ENCODE results near the gene BCL7A.

The BCL7A gene

GRCh38 chr12:122078141-122079032 is 56.7 kb downstream of the BCL7A start, which contains the start of gene MLXIP:
Gene MLXIP (plus strand): TSS chr12:122078756. CDS start chr12:122078854, 98 bp downstream.
- peaks cover 35% of the 10 kb centered on the region for H3K4me1 ChIP-seq (ENCODE audit: control insufficient read depth, insufficient read depth, low read length)
- no peaks in the 10 kb centered on the region for H3K27me3 ChIP-seq (ENCODE audit: control insufficient read depth, insufficient read depth, low read length)
- H3K4me2 ChIP-seq (ENCODE audit: low read length) = peak within 1 kb of the TSS; percentile 87
- no peaks in the 10 kb centered on the region for H3K9me3 ChIP-seq (replicated peaks; ENCODE audit: low read length)
- peak within 1 kb of the TSS; percentile 87 for H3K9ac ChIP-seq (ENCODE audit: low read depth, low read length)
- H3K36me3 ChIP-seq (ENCODE audit: insufficient read depth, low read length) = no peaks in the 10 kb centered on the region
- H3K4me3 ChIP-seq (ENCODE audit: low read length) = peak within 1 kb of the TSS; percentile 99

- Histone ChIP-seq H3K27me3 (ENCODE audit: control insufficient read depth, insufficient read depth, low read length) (no peaks in the 10 kb centered on the region), H3K4me3 (ENCODE audit: low read length) (peak overlapping the region; percentile 99), H3K9me3 (replicated peaks; ENCODE audit: low read length) (no peaks in the 10 kb centered on the region), H3K9ac (ENCODE audit: low read depth, low read length) (peak overlapping the region; percentile 87), H3K36me3 (ENCODE audit: insufficient read depth, low read length) (peaks cover 5% of the 10 kb centered on the region), H3K4me1 (ENCODE audit: control insufficient read depth, insufficient read depth, low read length) (peaks cover 35% of the 10 kb centered on the region), H3K4me2 (ENCODE audit: low read length) (peak overlapping the region; percentile 87)
Measured at GRCh38 chr12:122079033-122079531, 57.4 kb downstream of the BCL7A start.

GRCh38 chr12:122079532-122080081 is 57.9 kb downstream of the BCL7A start:
- H3K9ac ChIP-seq (ENCODE audit: low read depth, low read length) = peak overlapping the region; percentile 87
- peak overlapping the region; percentile 87 for H3K4me2 ChIP-seq (ENCODE audit: low read length)
- H3K4me1 ChIP-seq (ENCODE audit: control insufficient read depth, insufficient read depth, low read length) = peaks cover 35% of the 10 kb centered on the region
- peak overlapping the region; percentile 99 for H3K4me3 ChIP-seq (ENCODE audit: low read length)
- H3K9me3 ChIP-seq (replicated peaks; ENCODE audit: low read length) = no peaks in the 10 kb centered on the region
- no peaks in the 10 kb centered on the region for H3K27me3 ChIP-seq (ENCODE audit: control insufficient read depth, insufficient read depth, low read length)
- H3K36me3 ChIP-seq (ENCODE audit: insufficient read depth, low read length) = peaks cover 10% of the 10 kb centered on the region

- H3K4me3 ChIP-seq (ENCODE audit: low read length) = peak overlapping the region; percentile 99
- H3K9ac ChIP-seq (ENCODE audit: low read depth, low read length) = peak overlapping the region; percentile 87
- H3K27me3 ChIP-seq (ENCODE audit: control insufficient read depth, insufficient read depth, low read length) = no peaks in the 10 kb centered on the region
- peaks cover 35% of the 10 kb centered on the region for H3K4me1 ChIP-seq (ENCODE audit: control insufficient read depth, insufficient read depth, low read length)
- peaks cover 16% of the 10 kb centered on the region for H3K36me3 ChIP-seq (ENCODE audit: insufficient read depth, low read length)
- H3K9me3 ChIP-seq (replicated peaks; ENCODE audit: low read length) = no peaks in the 10 kb centered on the region
- H3K4me2 ChIP-seq (ENCODE audit: low read length) = peak overlapping the region; percentile 87
Measured at GRCh38 chr12:122080149-122081082, 58.7 kb downstream of the BCL7A start.

GRCh38 chr12:122081083-122081696 is 59.5 kb downstream of the BCL7A start:
- peak overlapping the region; percentile 87 for H3K4me2 ChIP-seq (ENCODE audit: low read length)
- no peaks in the 10 kb centered on the region for H3K9me3 ChIP-seq (replicated peaks; ENCODE audit: low read length)
- peak overlapping the region; percentile 87 for H3K9ac ChIP-seq (ENCODE audit: low read depth, low read length)
- peaks cover 35% of the 10 kb centered on the region for H3K4me1 ChIP-seq (ENCODE audit: control insufficient read depth, insufficient read depth, low read length)
- peak overlapping the region; percentile 99 for H3K4me3 ChIP-seq (ENCODE audit: low read length)
- H3K36me3 ChIP-seq (ENCODE audit: insufficient read depth, low read length) = peaks cover 24% of the 10 kb centered on the region
- H3K27me3 ChIP-seq (ENCODE audit: control insufficient read depth, insufficient read depth, low read length) = no peaks in the 10 kb centered on the region

- H3K4me1 ChIP-seq (ENCODE audit: control insufficient read depth, insufficient read depth, low read length) = peaks cover 38% of the 10 kb centered on the region
- peak overlapping the region; percentile 99 for H3K4me3 ChIP-seq (ENCODE audit: low read length)
- peak overlapping the region; percentile 87 for H3K9ac ChIP-seq (ENCODE audit: low read depth, low read length)
- peak overlapping the region; percentile 87 for H3K4me2 ChIP-seq (ENCODE audit: low read length)
- no peaks in the 10 kb centered on the region for H3K9me3 ChIP-seq (replicated peaks; ENCODE audit: low read length)
- H3K27me3 ChIP-seq (ENCODE audit: control insufficient read depth, insufficient read depth, low read length) = no peaks in the 10 kb centered on the region
- peaks cover 29% of the 10 kb centered on the region for H3K36me3 ChIP-seq (ENCODE audit: insufficient read depth, low read length)
Measured at GRCh38 chr12:122081697-122082221, 60.1 kb downstream of the BCL7A start.

GRCh38 chr12:122082621-122083356 is 61.1 kb downstream of the BCL7A start:
- H3K4me3 ChIP-seq (ENCODE audit: low read length) = peak overlapping the region; percentile 99
- peak overlapping the region; percentile 87 for H3K4me2 ChIP-seq (ENCODE audit: low read length)
- no peaks in the 10 kb centered on the region for H3K27me3 ChIP-seq (ENCODE audit: control insufficient read depth, insufficient read depth, low read length)
- peaks cover 44% of the 10 kb centered on the region for H3K4me1 ChIP-seq (ENCODE audit: control insufficient read depth, insufficient read depth, low read length)
- peaks cover 33% of the 10 kb centered on the region for H3K36me3 ChIP-seq (ENCODE audit: insufficient read depth, low read length)
- no peaks in the 10 kb centered on the region for H3K9me3 ChIP-seq (replicated peaks; ENCODE audit: low read length)
- H3K9ac ChIP-seq (ENCODE audit: low read depth, low read length) = peak overlapping the region; percentile 87

GRCh38 chr12:122084857-122085405 is 63.2 kb downstream of the BCL7A start:
- no peak overlapping the region for H3K9ac ChIP-seq (ENCODE audit: low read depth, low read length)
- H3K9me3 ChIP-seq (replicated peaks; ENCODE audit: low read length) = no peaks in the 10 kb centered on the region
- H3K4me1 ChIP-seq (ENCODE audit: control insufficient read depth, insufficient read depth, low read length) = peaks cover 53% of the 10 kb centered on the region
- peaks cover 48% of the 10 kb centered on the region for H3K36me3 ChIP-seq (ENCODE audit: insufficient read depth, low read length)
- no peak overlapping the region for H3K4me2 ChIP-seq (ENCODE audit: low read length)
- no peak overlapping the region for H3K4me3 ChIP-seq (ENCODE audit: low read length)
- no peaks in the 10 kb centered on the region for H3K27me3 ChIP-seq (ENCODE audit: control insufficient read depth, insufficient read depth, low read length)

GRCh38 chr12:122085591-122085990 is 63.9 kb downstream of the BCL7A start:
- no peak overlapping the region for H3K4me3 ChIP-seq (ENCODE audit: low read length)
- no peak overlapping the region for H3K9ac ChIP-seq (ENCODE audit: low read depth, low read length)
- peaks cover 57% of the 10 kb centered on the region for H3K4me1 ChIP-seq (ENCODE audit: control insufficient read depth, insufficient read depth, low read length)
- H3K27me3 ChIP-seq (ENCODE audit: control insufficient read depth, insufficient read depth, low read length) = no peaks in the 10 kb centered on the region
- no peaks in the 10 kb centered on the region for H3K9me3 ChIP-seq (replicated peaks; ENCODE audit: low read length)
- H3K36me3 ChIP-seq (ENCODE audit: insufficient read depth, low read length) = peaks cover 49% of the 10 kb centered on the region
- H3K4me2 ChIP-seq (ENCODE audit: low read length) = no peak overlapping the region

GRCh38 chr12:122086116-122086515 is 64.4 kb downstream of the BCL7A start:
- Histone ChIP-seq H3K9ac (ENCODE audit: low read depth, low read length) (no peak overlapping the region), H3K4me1 (ENCODE audit: control insufficient read depth, insufficient read depth, low read length) (peaks cover 57% of the 10 kb centered on the region), H3K9me3 (replicated peaks; ENCODE audit: low read length) (no peaks in the 10 kb centered on the region), H3K36me3 (ENCODE audit: insufficient read depth, low read length) (peaks cover 49% of the 10 kb centered on the region), H3K27me3 (ENCODE audit: control insufficient read depth, insufficient read depth, low read length) (no peaks in the 10 kb centered on the region), H3K4me3 (ENCODE audit: low read length) (no peak overlapping the region), H3K4me2 (ENCODE audit: low read length) (no peak overlapping the region)

Measured in skeletal muscle satellite cell (primary cell).